NCI-H748 treated with DMSO at 0.1 percent for 48 hours (cell line): ENCODE measurements around the gene ASGR2.
"Not testable (repeated sequence)": the region's sequence is repeated elsewhere in the genome, so short reads cannot be mapped to it uniquely, and the experiment has no call there.

Source experiments
- DNase-seq: peaks from one replicate; lab custom pipeline; 2025; lab: John Stamatoyannopoulos, UW

The ASGR2 gene

GRCh38 chr17:7098802-7099459, 15.7 kb downstream of the ASGR2 start:
- DNase-seq = no peak

DNA sequence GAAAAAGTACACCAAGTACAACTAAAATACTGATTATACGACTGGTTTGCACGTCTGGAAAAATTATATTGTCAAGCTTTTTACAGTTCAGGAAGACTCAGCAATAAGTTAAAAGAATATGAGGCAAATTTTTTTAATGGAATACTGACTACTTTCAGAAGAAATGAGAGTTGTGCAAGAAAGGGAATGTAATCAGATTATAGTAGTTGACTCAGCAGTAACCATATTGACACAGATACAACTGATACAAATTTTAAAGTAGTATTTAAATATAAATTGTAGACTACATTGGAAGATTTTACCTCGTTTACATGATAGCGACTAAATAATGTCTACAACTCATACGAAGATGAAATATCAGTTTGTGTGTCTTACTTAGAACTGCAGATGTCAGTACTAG, 16.7 kb downstream of the ASGR2 start:
- no peak for DNase-seq

GRCh38 chr17:7095625-7096024, 19.0 kb downstream of the ASGR2 start:
- DNase-seq = no peak

GRCh38 chr17:7094652-7095019, 20.0 kb downstream of the ASGR2 start:
- no peak for DNase-seq

GRCh38 chr17:7091311-7092005, 23.2 kb downstream of the ASGR2 start:
- not testable (repeated sequence) for DNase-seq

- DNase-seq = not testable (repeated sequence)
Measured at GRCh38 chr17:7089570-7089969, 25.1 kb downstream of the ASGR2 start.

DNA sequence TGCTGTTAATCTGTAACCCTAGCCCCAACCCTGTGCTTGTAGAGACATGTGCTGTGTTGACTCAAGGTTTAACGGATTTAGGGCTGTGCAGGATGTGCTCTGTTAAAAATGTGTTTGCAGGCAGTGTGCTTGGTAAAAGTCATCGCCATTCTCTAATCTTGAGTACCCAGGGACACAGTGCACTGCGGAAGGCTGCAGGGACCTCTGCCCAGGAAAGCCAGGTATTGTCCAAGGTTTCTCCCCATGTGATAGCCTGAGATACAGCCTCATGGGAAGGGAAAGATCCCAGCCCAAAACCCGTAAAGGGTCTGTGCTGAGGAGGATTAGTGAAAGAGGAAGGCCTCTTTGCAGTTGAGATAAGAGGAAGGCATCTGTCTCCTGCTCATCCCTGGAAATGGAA, 26.2 kb downstream of the ASGR2 start:
- DNase-seq = not testable (repeated sequence)

DNA sequence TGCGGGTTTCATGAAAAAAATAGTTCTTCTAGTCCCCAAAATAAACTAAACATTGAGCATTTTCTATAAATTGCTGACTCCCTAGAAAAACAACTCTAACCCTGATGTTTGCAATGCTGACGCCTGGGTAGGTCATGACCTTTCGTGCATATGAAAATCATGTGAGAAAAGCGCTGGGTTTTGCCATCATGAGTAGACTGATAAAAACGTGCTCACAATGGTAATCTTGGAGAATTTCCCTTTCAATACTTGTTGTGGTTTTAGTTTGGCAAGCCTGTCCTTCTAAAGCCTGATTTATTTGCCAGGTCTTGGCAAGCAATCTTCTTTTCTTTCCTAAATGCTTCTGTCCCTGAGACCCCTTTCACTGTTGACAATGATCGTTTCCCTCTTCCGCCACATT, 30.5 kb downstream of the ASGR2 start:
- DNase-seq = no peak

- DNase-seq = no peak
Measured at GRCh38 chr17:7083592-7083991, 31.0 kb downstream of the ASGR2 start.

DNA sequence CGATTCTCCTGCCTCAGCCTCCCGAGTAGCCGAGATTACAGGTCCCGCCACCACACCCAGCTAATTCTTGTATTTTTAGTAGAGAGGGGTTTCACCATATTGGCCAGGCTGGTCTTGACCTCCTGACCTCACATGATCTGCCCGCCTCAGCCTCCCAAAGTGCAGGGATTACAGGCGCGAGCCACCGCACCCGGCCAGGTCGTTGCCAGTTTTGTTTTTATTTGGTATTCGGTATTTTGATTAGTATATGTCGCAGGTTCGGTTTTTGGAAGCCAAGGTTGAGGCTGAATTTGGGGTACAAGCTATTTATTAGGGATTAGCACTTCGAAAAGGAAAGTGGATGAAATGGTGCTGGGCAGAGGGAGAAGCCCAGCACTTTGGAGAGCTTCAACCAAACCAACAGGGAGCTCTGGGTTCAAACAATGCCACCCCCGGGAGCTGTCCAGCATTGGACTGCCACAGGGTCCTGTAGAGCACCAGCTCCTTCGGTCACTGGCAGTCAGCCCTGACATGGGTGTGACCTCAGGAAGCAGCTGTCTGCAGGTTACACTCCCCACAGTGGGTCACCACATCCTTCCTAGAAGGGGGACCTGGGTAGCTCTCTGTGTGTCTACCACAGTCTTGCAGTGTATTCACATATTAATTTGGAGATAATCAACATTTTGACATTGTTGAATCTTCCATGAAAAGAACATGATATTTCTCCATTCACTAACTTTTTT, 33.1 kb downstream of the ASGR2 start:
- DNase-seq = no peak

DNA sequence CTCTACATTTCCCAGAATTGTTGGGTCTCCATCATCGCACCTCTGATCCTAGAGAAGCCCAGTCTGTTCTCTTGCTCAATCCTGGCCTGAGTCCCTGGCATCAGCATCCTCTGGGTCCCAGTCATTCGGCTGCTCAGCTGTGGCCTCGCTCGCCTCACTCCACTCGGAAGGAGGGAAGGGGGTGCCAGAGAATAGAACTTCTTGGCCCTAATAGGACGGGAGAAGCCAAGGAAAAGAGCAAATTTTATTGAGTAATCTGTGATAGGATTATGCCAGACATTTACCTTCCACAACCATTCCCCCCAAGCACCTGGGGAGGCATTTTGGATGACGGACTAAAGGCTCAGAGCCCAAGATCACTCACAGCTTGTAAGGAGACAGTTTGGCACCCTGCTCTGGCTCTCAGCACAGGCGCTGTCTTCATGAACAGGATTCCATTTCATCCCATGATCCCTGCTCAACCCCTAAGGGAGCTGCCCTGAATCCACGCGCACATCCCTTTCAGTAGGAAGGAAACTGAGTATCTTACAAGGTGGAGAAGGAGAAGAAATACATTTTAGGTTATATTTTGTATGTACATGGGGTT, 34.1 kb downstream of the ASGR2 start:
- no peak for DNase-seq

GRCh38 chr17:7079581-7080455, 34.8 kb downstream of the ASGR2 start, which contains the start of gene CLEC10A:
TSS of gene CLEC10A (minus strand) at chr17:7080251. CDS start at chr17:7078812, 1,439 bp downstream.
- DNase-seq = no peak

DNA sequence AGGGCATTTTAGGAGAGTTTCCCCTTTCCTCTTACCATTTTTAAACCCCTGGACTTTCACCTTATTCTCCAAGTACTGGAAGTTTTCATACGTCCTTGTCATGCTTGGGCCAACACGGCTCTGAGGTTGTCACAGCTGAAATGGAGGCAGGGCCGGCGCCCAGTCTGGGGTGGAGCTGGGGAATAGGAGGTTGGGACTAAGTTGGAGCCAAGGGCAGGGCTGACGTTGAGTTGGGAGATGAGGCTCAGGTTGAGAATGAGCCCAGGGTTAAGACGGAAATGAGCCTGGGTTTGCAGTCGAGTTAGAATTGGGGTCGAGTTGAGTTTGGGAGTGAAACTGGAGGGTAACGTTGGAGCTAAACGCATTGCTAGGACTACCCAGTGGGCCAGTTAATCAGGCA, 35.9 kb downstream of the ASGR2 start:
- DNase-seq = no peak

- DNase-seq = no peak
Measured at GRCh38 chr17:7077911-7078546, 36.6 kb downstream of the ASGR2 start.

DNA sequence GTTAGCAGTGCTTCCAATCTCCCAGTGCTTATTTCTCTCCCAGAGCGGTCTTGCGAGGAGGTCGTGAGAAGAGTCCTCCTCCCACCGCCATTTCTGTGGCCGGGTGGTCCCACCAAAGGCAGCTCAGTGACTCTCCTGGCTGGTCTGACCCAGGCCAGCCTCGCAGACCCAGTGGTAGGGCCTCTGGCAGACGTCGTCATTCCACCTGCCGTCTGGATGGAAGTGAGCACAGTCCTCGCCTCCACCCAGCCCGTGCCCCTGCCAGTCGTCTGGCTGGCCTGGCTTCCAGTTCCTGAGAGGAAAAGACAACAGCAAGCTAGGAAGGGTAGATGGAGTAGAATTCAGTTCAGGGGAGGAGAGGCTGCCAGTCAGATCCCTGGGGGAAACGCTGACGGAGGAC, 39.7 kb downstream of the ASGR2 start:
- DNase-seq = no peak

GRCh38 chr17:7072406-7072805, 42.2 kb downstream of the ASGR2 start:
- no peak for DNase-seq

GRCh38 chr17:7070712-7071111, 43.9 kb downstream of the ASGR2 start:
- no peak for DNase-seq

GRCh38 chr17:7068268-7068667, 46.4 kb downstream of the ASGR2 start:
- no peak for DNase-seq

DNA sequence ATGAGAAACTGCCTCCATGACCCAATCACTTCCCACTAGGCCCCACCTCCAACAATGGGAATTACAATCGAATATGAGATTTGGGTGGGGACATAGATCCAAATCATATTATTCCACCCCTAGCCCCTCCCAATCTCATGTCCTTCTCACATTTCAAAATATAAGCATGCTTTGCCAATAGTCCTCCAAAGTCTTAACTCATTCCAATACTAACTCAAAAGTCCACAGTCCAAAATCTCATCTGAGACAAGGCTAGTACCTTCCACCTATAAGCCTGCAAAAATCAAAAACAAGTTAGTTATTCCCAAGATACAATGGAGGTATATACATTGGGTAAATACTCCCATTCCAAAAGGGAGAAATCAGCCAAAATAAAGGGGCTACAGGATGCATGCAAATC, 47.4 kb downstream of the ASGR2 start:
- no peak for DNase-seq

DNA sequence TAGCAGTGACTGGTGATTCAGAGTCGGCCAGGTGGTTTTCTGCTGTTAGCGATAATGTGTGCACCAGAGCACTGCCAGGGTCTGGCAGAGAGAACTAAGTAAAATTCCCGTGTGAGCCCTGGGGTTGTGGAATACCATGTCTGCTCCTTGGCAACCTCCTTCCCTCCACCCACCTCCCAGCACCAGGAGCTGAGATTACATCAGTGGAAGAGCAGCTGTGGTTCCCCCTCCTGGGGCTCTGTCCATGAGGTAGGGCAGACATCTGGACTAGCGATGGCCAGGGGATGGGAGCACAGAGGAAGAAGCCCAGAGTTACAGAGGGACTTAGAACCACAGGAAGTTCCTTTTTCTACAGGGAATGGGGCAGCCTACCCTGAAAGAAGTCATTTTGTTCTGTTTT, 50.4 kb downstream of the ASGR2 start:
- DNase-seq = no peak

GRCh38 chr17:7063518-7064094, 51.0 kb downstream of the ASGR2 start:
- no peak for DNase-seq
